ENCODE data around the gene BMPR1A. TPM values are rescaled to one million over a fixed set of nuclear protein-coding genes. Genes with fewer than 3 reads are reported as not detected.

BMPR1A gene
- total and polyA plus RNA-seq, 2 of the 13 experiments (the other 11 are each of a cell fraction or from before 2014, with no cell fraction given): 17.8 to 44.2 TPM

DNA sequence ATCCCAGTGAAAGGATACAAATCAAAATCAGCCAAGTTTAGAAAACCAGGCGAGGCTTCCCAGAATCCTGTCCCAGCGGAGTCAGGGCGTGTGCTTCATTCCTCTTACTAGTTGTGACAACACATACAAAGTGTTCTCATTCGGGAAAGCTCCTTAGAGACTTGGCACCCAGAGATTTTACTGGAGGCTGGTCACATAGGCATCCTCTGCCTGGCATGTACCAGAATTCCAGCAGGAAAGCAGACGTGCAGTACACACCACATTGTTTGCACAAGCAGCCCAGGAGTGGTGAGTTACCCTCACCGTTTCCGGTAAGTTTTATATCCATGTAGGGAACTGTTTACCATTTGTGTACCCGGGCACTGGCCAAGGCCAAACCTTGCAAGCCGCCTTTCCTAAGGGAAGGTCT, 166.1 kb downstream of the BMPR1A start:
- peak; percentile 20 for DNase-seq (ENCODE audit: low spot score)
- Histone ChIP-seq H4K20me1 (ENCODE audit: insufficient read depth, low read length) (no peaks in the 10 kb centered on the region), H3K79me2 (ENCODE audit: insufficient read depth, low read length) (no peaks in the 10 kb centered on the region), H3K27ac (ENCODE audit: extremely low read length, insufficient read depth, low read length) (no peak overlapping the region), H3K9me3 (ENCODE audit: low read length) (no peaks in the 10 kb centered on the region), H3K4me1 (ENCODE audit: insufficient read depth, low read length) (no peaks in the 10 kb centered on the region), H3K9ac (ENCODE audit: insufficient read depth, low read depth, low read length) (no peak overlapping the region), H3K4me2 (ENCODE audit: low read depth, low read length) (no peak overlapping the region), H3K27me3 (ENCODE audit: control insufficient read depth in 1 of 2, insufficient read depth in 2 of 2, low read length in 2 of 2) (no peaks in the 10 kb centered on the region), H3K4me3 (replicated peaks in 1 of 3; ENCODE audit: insufficient read depth in 1 of 3, low read depth in 2 of 3, low read length in 3 of 3) (no peak overlapping the region), H2AFZ (ENCODE audit: low read length) (no peak overlapping the region), H3K36me3 (replicated peaks in 1 of 2; ENCODE audit: control insufficient read depth in 1 of 2, insufficient read depth in 2 of 2, low read length in 2 of 2) (peaks cover 11 to 40% of the 10 kb centered on the region in 2 experiments; a peak in 4 of 5 replicates)
- ChIA-PET POLR2A (no interaction called here), CTCF (ENCODE audit: low intra/inter-chr PET ratio, low total read pairs) (no interaction called here)
- no TSS peak for BruUV-seq (replicated peaks)
- WGBS (ENCODE audit: low lambda C conversion rate): 91% methylated on average over 6 of the region's 9 CpGs
- in situ Hi-C loops (cut with HindIII; ENCODE audit: extremely low pct_ligation_motif_present, low pct_unique_long_range_greater_than_20kb): no loop called here
- intact Hi-C loops (cut with micrococcal nuclease; ENCODE audit: unreplicated experiment): no loop called here
- peak; percentile 48; the same call in 1 of the 3 replicates for ATAC-seq
- FAIRE-seq: no peak
- TF ChIP-seq SALL1 (CRISPR knock-in tag; IDR thresholded peaks at IDR 0.05): 0 out of 2 replicates have a peak, but pooled peaks have one; percentile 21
- TF ChIP-seq ETV5 (CRISPR knock-in tag; IDR thresholded peaks at IDR 0.05; ENCODE audit: borderline replicate concordance): peak; percentile 53; the same call in 1 of the 2 replicates
- TF ChIP-seq, protein P1, sequence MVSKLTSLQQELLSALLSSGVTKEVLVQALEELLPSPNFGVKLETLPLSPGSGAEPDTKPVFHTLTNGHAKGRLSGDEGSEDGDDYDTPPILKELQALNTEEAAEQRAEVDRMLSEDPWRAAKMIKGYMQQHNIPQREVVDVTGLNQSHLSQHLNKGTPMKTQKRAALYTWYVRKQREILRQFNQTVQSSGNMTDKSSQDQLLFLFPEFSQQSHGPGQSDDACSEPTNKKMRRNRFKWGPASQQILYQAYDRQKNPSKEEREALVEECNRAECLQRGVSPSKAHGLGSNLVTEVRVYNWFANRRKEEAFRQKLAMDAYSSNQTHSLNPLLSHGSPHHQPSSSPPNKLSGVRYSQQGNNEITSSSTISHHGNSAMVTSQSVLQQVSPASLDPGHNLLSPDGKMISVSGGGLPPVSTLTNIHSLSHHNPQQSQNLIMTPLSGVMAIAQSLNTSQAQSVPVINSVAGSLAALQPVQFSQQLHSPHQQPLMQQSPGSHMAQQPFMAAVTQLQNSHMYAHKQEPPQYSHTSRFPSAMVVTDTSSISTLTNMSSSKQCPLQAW (CRISPR knock-in tag; IDR thresholded peaks at IDR 0.05): 0 out of 2 replicates have a peak, but pooled peaks have one; percentile 24
- 0 out of 2 replicates have a peak, but pooled peaks have one; percentile 14 for TF ChIP-seq FOXA3 (CRISPR knock-in tag; IDR thresholded peaks at IDR 0.05)
- TF ChIP-seq, protein P2, sequence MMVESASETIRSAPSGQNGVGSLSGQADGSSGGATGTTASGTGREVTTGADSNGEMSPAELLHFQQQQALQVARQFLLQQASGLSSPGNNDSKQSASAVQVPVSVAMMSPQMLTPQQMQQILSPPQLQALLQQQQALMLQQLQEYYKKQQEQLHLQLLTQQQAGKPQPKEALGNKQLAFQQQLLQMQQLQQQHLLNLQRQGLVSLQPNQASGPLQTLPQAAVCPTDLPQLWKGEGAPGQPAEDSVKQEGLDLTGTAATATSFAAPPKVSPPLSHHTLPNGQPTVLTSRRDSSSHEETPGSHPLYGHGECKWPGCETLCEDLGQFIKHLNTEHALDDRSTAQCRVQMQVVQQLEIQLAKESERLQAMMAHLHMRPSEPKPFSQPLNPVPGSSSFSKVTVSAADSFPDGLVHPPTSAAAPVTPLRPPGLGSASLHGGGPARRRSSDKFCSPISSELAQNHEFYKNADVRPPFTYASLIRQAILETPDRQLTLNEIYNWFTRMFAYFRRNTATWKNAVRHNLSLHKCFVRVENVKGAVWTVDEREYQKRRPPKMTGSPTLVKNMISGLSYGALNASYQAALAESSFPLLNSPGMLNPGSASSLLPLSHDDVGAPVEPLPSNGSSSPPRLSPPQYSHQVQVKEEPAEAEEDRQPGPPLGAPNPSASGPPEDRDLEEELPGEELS (CRISPR knock-in tag; IDR thresholded peaks at IDR 0.05): 0 out of 2 replicates have a peak, but pooled peaks have one; percentile 14
- TF ChIP-seq FOXP1 (IDR thresholded peaks at IDR 0.05): no peak
- peak; percentile 35; the same call in 1 of the 2 replicates for TF ChIP-seq FOXP1 (CRISPR knock-in tag; IDR thresholded peaks at IDR 0.05)
- no peak for TF ChIP-seq ZNF720 (CRISPR knock-in tag; IDR thresholded peaks at IDR 0.05)
- TF ChIP-seq MBNL3 (CRISPR knock-in tag; conservative IDR thresholded peaks at IDR 0.05): no peak
- TF ChIP-seq TEAD3 (CRISPR knock-in tag; optimal IDR thresholded peaks at IDR 0.05; ENCODE audit: borderline replicate concordance): peak; percentile 33
- TF ChIP-seq, protein P3, sequence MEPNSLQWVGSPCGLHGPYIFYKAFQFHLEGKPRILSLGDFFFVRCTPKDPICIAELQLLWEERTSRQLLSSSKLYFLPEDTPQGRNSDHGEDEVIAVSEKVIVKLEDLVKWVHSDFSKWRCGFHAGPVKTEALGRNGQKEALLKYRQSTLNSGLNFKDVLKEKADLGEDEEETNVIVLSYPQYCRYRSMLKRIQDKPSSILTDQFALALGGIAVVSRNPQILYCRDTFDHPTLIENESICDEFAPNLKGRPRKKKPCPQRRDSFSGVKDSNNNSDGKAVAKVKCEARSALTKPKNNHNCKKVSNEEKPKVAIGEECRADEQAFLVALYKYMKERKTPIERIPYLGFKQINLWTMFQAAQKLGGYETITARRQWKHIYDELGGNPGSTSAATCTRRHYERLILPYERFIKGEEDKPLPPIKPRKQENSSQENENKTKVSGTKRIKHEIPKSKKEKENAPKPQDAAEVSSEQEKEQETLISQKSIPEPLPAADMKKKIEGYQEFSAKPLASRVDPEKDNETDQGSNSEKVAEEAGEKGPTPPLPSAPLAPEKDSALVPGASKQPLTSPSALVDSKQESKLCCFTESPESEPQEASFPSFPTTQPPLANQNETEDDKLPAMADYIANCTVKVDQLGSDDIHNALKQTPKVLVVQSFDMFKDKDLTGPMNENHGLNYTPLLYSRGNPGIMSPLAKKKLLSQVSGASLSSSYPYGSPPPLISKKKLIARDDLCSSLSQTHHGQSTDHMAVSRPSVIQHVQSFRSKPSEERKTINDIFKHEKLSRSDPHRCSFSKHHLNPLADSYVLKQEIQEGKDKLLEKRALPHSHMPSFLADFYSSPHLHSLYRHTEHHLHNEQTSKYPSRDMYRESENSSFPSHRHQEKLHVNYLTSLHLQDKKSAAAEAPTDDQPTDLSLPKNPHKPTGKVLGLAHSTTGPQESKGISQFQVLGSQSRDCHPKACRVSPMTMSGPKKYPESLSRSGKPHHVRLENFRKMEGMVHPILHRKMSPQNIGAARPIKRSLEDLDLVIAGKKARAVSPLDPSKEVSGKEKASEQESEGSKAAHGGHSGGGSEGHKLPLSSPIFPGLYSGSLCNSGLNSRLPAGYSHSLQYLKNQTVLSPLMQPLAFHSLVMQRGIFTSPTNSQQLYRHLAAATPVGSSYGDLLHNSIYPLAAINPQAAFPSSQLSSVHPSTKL (CRISPR knock-in tag; IDR thresholded peaks at IDR 0.05): peak; percentile 17; the same call in 1 of the 2 replicates
- TF ChIP-seq, protein P4, sequence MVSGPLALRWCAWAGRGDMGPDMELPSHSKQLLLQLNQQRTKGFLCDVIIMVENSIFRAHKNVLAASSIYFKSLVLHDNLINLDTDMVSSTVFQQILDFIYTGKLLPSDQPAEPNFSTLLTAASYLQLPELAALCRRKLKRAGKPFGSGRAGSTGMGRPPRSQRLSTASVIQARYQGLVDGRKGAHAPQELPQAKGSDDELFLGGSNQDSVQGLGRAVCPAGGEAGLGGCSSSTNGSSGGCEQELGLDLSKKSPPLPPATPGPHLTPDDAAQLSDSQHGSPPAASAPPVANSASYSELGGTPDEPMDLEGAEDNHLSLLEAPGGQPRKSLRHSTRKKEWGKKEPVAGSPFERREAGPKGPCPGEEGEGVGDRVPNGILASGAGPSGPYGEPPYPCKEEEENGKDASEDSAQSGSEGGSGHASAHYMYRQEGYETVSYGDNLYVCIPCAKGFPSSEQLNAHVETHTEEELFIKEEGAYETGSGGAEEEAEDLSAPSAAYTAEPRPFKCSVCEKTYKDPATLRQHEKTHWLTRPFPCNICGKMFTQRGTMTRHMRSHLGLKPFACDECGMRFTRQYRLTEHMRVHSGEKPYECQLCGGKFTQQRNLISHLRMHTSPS (CRISPR knock-in tag; IDR thresholded peaks at IDR 0.05; ENCODE audit: low read depth): peak; percentile 59; the same call in 1 of the 2 replicates

Data from HepG2 (cell line).